HUES64 (cell line): ENCODE results near the gene RFX6. TPM values are rescaled to one million over a fixed set of nuclear protein-coding genes. Genes with fewer than 3 reads are reported as not detected.
"Not testable (repeated sequence)": the region's sequence is repeated elsewhere in the genome, so short reads cannot be mapped to it uniquely, and the experiment has no call there.

Experiments used
- H3K27ac ChIP-seq: 2 replicates; pipeline ENCODE4 v1.7.0; 2013; ENCODE audit warnings: low read depth, low read length, inconsistent platforms
- H3K27me3 ChIP-seq: 2 replicates; pipeline ENCODE4 v1.6.1; 2013; ENCODE audit warnings: mild to moderate bottlenecking, low read length; ENCODE audit not compliant: insufficient read depth
- H3K36me3 ChIP-seq: 2 replicates; pipeline ENCODE4 v1.6.1; 2013; ENCODE audit warnings: mild to moderate bottlenecking, low read length; ENCODE audit not compliant: insufficient read depth
- H3K4me1 ChIP-seq: 2 replicates; pipeline ENCODE4 v1.6.1; 2013; ENCODE audit warnings: mild to moderate bottlenecking, low read length, moderate library complexity; ENCODE audit not compliant: insufficient read depth
- H3K4me3 ChIP-seq: 2 replicates; pipeline ENCODE4 v1.5.1; 2013; ENCODE audit warnings: mild to moderate bottlenecking, low read length, moderate library complexity
- H3K9ac ChIP-seq: 2 replicates; pipeline ENCODE4 v1.6.1; 2013; ENCODE audit warnings: mild to moderate bottlenecking, low read depth, low read length
- H3K9me3 ChIP-seq: 2 replicates; pipeline ENCODE4 v1.6.1; 2013; ENCODE audit warnings: low read depth, low read length; ENCODE audit not compliant: insufficient read depth
- WGBS: fragments of 150-250, 120-280 bp; methylation state at CpG from one replicate; pipeline ENCODE4 v1.1.7; 2013; ENCODE audit warnings: missing lambda C conversion rate; 5-methylcytosine and 5-hydroxymethylcytosine counted together
- polyA plus RNA-seq, 2 experiments: library from polyadenylated mRNA; stranded (reverse); fragments of 50-300 nt; gene quantifications; one replicate each; pipeline ENCODE4 v1.2.3, GENCODE V29; 2013

RFX6 gene
- polyA plus RNA-seq (2013, experiment 1 of 2), result not detected
- polyA plus RNA-seq (2013, experiment 2 of 2), result not detected

DNA sequence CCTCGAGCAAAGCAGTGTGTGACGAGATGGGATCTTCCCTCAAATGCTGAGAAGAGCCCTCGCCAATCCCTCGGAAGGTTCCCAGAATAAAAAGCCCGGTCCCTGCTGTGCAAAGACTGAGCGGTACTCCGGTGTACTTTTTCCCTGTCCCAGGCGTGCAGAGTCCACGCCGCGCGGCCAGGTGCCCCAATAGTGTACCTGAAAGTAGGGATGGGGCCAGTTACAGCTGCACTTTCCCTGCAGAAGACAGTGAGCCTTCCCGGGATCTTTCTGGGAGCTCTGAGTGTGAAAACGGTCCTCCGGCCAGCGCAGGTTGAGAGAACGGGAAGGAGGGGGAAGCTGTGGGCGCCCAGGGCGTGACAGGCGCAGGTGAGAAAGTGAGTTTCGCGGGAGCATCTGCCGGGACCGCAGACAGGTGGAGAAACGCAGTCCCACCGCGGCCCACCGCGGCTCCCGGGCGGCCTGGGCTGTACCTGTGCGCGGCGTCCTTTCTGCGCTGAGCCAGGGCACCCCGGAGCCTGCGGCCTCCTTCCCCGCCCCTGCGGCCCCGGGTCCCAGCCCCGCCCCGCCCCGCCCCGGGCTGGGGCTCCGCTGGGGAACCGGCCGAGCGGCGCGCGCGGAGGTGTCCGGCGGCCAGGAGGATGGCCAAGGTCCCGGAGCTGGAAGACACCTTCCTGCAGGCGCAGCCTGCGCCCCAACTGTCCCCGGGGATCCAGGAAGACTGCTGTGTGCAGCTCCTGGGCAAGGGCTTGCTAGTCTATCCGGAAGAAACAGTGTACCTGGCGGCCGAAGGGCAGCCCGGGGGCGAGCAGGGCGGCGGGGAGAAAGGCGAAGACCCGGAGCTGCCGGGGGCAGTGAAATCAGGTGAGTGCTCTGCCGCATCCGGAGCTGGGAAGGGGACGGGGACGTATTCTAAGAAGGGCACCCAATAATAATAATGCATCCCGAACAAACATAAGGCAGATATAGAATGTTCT lies at the start of gene RFX6:
RFX6 (plus strand) TSS at position 608 of the 977 bp plus-strand sequence; CDS start at position 642, 34 bp downstream.
- Histone ChIP-seq H3K4me1 (peaks cover 5% of the 10 kb centered on the region; the same call in 1 of the 2 replicates), H3K9me3 (peaks cover 7% of the 10 kb centered on the region; the same call in 1 of the 2 replicates), H3K9ac (no peak within 1 kb of the TSS), H3K36me3 (no peaks in the 10 kb centered on the region), H3K27ac (no peak within 1 kb of the TSS), H3K27me3 (peaks cover 71% of the 10 kb centered on the region), H3K4me3 (peak within 1 kb of the TSS; percentile 74)
- WGBS, result under 1% methylated on average over 73 of the region's 73 CpGs

GRCh38 chr6:116827561-116828240 lies 49.3 kb upstream of the RFX6 start:
- Histone ChIP-seq H3K9me3 (peaks cover 14% of the 10 kb centered on the region; the same call in 1 of the 2 replicates), H3K36me3 (no peaks in the 10 kb centered on the region), H3K4me1 (peaks cover 20% of the 10 kb centered on the region), H3K4me3 (no peak overlapping the region; the same call in 1 of the 2 replicates), H3K27ac (peak overlapping the region; percentile 38; the same call in 1 of the 2 replicates), H3K9ac (no peak overlapping the region), H3K27me3 (no peaks in the 10 kb centered on the region)
- 86% methylated on average over 1 of the region's 2 CpGs for WGBS

- WGBS, result 68% methylated on average over 2 of the region's 2 CpGs
- no peak within 1 kb of the TSS; the same call in 1 of the 2 replicates for H3K4me3 ChIP-seq
- H3K27me3 ChIP-seq, result no peaks in the 10 kb centered on the region
- 0 out of 2 replicates have a peak, but pooled peaks cover 3% of the 10 kb centered on the region for H3K9me3 ChIP-seq
- H3K9ac ChIP-seq, result no peak within 1 kb of the TSS
- peak within 1 kb of the TSS; percentile 38; the same call in 1 of the 2 replicates for H3K27ac ChIP-seq
- H3K36me3 ChIP-seq, result no peaks in the 10 kb centered on the region
- H3K4me1 ChIP-seq, result peaks cover 20% of the 10 kb centered on the region
Measured at GRCh38 chr6:116828983-116829382, 48.1 kb upstream of the RFX6 start, which contains the start of gene GPRC6A. Gene GPRC6A, minus strand, starts transcription at chr6:116829083. Its CDS starts 70 bp downstream, at chr6:116829013.

DNA sequence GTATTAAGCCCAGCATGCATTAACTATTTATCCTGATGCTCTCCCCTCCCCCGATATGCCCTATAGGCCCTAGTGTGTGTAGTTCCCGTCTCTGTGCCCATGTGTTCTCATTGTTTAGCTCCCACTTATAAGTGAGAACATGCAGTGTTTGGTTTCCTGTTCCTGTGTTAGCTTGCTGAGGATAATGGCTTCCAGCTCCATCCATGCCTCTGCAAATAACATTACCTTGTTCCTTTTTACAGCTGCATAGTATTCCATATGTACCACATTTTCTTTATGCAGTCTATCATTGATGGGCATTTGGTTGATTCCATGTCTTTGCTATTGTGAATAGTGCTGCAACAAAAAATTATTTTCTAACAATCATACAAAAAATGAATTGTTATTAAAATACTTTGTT lies 42.5 kb upstream of the RFX6 start:
- not testable (repeated sequence) for H3K9me3 ChIP-seq, H3K27me3 ChIP-seq, H3K4me1 ChIP-seq, H3K36me3 ChIP-seq, H3K4me3 ChIP-seq, H3K27ac ChIP-seq, H3K9ac ChIP-seq
- 100% methylated on average over 2 of the region's 2 CpGs for WGBS

- 97% methylated on average over 3 of the region's 5 CpGs for WGBS
- no peaks in the 10 kb centered on the region for H3K36me3 ChIP-seq
- no peak overlapping the region for H3K4me3 ChIP-seq
- H3K27ac ChIP-seq, result no peak overlapping the region
- no peaks in the 10 kb centered on the region for H3K4me1 ChIP-seq
- no peaks in the 10 kb centered on the region for H3K9me3 ChIP-seq
- H3K27me3 ChIP-seq, result no peaks in the 10 kb centered on the region
- H3K9ac ChIP-seq, result no peak overlapping the region
Measured at GRCh38 chr6:116836606-116837342, 40.3 kb upstream of the RFX6 start.

- no peak overlapping the region for H3K27ac ChIP-seq
- no peak overlapping the region for H3K9ac ChIP-seq
- H3K4me3 ChIP-seq, result no peak overlapping the region
- no peaks in the 10 kb centered on the region for H3K36me3 ChIP-seq
- no peaks in the 10 kb centered on the region for H3K4me1 ChIP-seq
- no peaks in the 10 kb centered on the region for H3K27me3 ChIP-seq
- 78% methylated on average over 2 of the region's 2 CpGs for WGBS
- no peaks in the 10 kb centered on the region for H3K9me3 ChIP-seq
Measured at GRCh38 chr6:116840091-116840490, 37.0 kb upstream of the RFX6 start.

DNA sequence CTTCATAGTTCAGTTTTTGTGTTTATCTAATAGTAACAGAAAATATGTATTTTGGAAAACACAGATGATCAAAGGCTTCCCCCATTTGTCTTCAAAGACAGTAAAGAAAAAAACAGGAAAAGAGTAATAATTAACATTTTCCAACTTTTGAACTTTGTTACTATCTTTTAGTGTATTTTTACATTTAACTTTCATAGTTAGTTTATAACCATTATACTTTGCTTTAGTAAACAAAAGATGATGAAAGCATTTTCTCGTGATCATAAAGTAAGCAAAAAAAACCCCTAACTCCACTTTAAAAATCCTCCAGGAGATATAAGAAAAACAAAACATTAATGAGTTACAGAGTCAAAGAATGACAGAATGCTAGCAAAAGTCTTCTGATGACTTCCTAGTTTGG lies 34.6 kb upstream of the RFX6 start:
- Histone ChIP-seq H3K9me3 (no peaks in the 10 kb centered on the region), H3K4me3 (no peak overlapping the region), H3K27me3 (no peaks in the 10 kb centered on the region), H3K4me1 (no peaks in the 10 kb centered on the region), H3K27ac (no peak overlapping the region), H3K36me3 (no peaks in the 10 kb centered on the region), H3K9ac (no peak overlapping the region)
- no CpG with 5 or more reads among the region's 1 CpG for WGBS

- Histone ChIP-seq H3K27me3 (no peaks in the 10 kb centered on the region), H3K36me3 (no peaks in the 10 kb centered on the region), H3K4me1 (no peaks in the 10 kb centered on the region), H3K27ac (no peak overlapping the region), H3K4me3 (no peak overlapping the region), H3K9ac (no peak overlapping the region), H3K9me3 (no peaks in the 10 kb centered on the region)
- WGBS, result 53% methylated on average over 1 of the region's 1 CpG
Measured at GRCh38 chr6:116847227-116847626, 29.8 kb upstream of the RFX6 start.

DNA sequence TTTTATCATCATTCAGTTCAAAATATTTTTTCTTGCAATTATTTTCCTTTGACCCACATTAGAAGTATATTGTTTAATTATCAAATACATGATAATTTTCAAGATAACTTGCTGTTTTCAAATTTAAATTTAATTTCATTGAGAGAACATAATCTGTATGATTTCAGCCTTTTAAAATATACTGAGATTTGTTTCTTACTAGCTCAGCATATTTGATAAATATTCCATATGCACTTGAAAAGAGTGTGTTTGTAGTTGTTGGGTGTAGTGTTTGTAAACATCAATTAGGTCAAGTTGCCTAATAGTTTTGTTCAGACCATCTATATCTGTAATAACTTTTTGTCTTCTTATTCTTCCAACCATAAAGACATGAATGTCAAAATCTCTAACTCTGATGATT lies 19.0 kb upstream of the RFX6 start:
- no peak overlapping the region for H3K4me3 ChIP-seq
- H3K36me3 ChIP-seq, result no peaks in the 10 kb centered on the region
- H3K9ac ChIP-seq, result no peak overlapping the region
- H3K9me3 ChIP-seq, result peaks cover 34% of the 10 kb centered on the region
- H3K27me3 ChIP-seq, result no peaks in the 10 kb centered on the region
- no peak overlapping the region for H3K27ac ChIP-seq
- H3K4me1 ChIP-seq, result no peaks in the 10 kb centered on the region

GRCh38 chr6:116859264-116859663 lies 17.8 kb upstream of the RFX6 start:
- Histone ChIP-seq H3K9me3 (peaks cover 34% of the 10 kb centered on the region), H3K36me3 (no peaks in the 10 kb centered on the region), H3K4me1 (no peaks in the 10 kb centered on the region), H3K27me3 (no peaks in the 10 kb centered on the region), H3K9ac (no peak overlapping the region), H3K4me3 (no peak overlapping the region), H3K27ac (no peak overlapping the region)
